Effector CD8-positive, alpha-beta T cell (primary cell): ENCODE data around the gene C10orf53.

Source experiments
- DNase-seq: peaks from one replicate; lab custom pipeline; 2025; lab: John Stamatoyannopoulos, UW

C10orf53 gene

DNA sequence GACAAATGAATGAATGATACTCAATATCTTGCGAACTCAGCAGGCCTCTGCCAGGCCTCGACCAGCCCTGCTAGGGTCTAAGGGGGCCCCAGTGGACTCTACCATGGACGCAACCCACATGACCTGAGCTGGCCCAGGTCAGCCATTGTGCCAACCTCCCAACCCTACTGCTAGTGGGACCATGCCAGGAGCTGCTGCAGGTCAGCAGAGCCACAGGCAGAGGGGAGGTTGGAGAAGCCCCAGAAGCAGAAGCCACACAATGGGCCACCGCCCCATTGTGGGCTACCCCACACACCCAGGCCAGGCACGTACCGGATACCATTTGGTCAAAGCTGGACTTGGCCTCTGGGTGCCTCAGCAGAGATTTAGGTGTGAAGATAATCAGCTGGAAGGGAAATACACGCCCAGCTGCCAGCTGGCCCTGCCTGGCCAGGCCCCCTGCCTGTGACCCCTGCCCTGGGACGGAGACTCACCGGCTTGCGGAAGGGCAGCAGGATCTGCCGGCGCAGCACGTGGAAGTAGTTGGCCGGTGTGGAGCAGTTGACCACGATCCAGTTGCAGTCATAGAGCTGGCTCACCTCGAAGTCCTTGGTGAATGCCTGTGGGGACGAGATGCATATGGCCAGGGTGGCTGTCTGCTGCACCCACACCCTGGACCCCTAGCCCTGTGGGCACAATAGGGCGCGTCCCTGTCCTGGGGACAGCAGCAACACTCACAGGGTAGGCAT, 58.2 kb downstream of the C10orf53 start:
- no peak for DNase-seq

DNA sequence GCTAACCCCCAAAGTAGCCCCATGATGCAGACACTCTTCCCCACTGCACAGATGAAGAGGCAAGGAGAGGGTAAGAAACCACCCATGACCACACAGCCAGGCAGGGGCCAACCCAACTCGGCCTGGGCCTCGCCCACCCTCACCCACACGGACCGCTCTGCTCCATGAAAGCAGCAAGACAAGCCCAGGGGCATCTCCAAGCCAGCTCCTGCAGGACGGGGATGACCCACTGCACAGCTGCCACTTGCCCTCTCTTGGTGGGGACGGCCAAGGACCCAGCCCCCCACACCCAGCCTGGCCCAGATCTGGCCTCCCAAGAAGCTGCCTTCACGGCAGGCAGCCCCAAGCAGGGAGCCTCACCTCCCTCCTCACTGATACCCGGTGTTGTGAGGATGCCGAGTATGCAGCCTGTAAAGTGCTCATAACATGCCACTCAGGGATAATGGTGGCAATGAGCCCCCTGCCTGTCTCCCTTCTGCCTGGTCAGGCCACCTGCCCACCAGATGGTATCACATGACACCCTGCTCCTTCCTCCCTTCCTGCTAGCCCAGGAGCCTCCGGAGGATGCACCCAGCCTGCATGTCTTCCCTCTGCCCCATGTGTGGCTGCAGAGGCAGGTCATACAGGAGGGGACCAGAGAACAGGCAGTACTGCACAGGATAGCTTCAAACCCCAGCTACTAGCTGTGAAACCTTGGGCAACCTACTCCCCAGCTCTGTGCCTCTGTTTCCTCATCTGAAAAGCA, 59.3 kb downstream of the C10orf53 start:
- no peak for DNase-seq

DNA sequence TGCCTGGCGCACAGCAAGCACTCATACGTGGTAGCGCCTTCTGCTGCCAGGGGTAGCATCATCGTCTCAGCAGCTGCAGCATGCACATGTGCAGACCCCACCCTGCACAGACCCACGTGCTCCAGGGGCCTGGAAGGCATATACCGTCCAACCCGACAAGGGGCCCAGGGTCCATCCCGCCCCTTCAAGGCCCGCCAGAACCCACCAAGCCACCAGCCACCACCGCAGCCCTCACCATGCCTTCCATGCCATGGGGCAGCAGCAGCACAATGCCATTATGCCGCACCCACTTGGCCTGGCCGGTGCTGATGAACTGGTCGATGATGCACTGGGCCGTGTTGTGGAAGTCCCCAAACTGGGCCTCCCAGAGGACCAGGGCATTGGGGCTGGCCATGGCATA, 60.0 kb downstream of the C10orf53 start:
- no peak for DNase-seq

DNA sequence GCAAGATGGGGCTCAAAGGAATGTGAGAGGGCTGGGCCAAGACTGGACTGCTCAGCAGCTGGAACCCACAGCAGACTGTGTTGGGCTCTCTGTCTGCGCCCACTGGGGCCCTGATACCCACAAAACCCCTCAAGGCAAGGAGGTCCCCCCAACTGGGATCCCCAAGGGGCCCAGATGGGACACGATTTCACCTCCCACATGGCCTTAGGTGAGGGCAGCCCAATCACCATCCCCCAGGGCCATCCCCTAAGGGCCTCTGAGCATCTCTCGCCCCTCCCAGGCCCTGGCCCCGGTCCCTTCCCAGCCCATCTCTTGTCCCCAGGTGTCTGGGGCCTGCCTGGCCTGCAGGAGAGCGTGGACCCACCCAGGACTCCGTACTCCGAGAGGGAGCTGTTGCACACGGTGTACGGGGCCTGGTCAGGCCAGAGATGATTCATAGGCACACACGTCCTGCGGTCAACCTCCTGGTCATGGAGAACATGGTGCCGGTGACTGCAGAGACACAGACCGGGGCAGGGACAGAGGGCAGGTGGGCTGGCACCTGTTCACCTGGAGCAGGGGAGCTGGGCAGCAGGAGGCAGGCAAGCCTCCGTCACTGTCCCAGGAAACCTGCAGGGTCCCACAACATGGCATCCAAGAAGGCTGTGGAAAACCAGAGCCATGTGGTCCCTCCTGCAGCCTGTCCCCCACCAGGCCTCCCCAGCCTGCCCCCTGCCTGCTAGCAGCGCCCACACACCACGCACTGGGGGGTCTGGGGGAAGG, 61.1 kb downstream of the C10orf53 start:
- DNase-seq = no peak

DNA sequence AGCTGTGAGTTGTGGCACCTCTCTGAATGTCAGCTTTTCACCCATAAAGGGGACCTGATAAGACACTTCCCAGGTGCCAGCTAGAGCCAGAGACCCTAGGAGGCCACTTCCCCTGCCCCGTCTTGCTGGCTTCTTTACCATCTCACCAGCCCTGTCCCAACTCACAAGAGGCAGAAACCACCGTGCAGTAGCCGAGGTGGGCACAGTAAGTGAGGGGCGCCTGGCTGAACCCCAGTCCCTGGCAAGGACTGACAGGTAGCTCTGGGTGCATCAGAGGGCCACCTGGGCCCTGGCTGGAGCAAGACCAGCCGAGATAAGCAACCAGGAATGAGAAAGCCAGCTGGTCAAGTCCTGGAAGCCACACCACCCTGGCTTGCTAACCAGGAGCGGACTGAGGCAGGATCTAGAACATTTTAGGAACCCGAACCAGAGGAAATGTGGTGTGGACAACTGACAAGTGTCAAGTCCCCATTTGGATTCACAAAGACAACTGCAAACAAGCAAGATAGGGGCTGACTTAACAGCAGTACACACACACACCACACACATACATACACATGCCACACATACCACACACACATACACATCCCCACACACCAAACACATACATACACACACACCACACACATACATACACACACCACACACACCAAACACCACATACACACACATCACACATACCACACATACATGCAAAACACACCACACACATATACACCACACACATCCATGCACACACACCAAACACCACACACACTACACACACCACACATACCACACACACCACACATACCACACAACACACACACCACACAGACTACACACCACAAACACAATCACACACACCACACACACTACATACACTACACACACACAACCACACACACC, 61.9 kb downstream of the C10orf53 start:
- no peak for DNase-seq

DNA sequence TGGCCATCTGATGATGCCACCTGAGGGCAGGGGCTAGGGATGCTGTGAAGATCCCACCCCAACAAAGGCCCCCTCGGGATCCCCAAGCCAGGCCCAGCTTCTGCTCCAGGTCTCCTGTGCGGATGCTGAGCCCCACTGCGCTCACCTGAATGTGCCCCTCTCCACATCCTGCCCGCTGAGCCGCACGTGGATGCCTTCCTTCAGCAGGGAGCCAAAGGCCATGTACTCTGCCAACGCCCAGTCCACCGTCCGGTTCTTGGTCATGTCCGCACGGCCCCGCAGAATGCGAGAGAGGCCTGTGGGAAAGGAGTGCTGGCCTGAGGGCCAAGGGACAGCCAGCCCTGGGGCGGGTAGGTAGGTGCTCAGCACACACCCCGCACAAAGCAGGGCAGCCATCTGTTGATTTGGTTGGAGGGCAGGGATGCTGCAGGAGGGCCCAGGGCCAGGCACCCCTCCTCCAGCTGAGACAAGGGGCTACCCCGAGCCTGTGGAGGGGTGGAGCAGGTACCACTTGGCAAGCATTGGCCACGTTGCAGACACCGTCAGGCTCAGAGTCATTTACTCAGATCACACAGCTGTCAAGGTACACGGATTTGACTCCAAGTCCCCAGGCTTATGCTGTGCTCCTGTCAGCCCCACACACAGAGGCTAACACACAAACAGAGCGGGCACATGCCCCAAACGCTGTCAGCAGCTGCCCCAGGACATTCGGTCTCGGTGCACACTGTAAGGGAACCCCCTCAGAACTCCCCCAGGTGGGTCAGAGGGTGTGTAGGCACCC, 63.4 kb downstream of the C10orf53 start:
- no peak for DNase-seq

DNA sequence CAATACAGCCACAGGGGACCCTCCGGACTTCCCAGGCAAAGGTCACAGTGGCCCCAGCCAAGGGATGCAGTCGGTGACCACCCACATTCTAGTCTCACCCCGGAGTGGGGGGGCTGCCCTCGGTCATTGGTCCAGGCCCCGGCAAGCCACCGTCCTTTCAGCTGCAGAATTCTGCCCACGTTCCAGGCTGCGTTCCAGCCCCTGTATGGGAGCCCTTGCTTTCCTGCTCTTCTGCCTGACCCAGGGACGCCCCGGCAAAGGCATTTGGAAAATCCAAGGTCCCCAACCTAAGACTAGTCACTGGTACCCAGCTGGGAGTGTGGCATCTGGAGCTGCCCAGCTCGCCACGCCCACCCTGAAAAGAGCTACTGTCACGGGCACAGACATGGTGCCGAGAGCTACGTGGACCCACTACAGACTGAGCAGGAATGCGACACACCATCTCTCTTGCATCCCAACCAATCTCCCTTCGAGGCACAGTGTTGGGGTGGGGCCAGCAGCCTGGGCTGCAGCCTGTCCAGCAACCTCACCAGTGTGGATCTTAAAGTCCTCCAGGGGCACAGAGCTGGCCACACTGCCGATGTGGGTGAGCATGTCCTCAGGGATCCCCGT, 64.1 kb downstream of the C10orf53 start:
- no peak for DNase-seq

DNA sequence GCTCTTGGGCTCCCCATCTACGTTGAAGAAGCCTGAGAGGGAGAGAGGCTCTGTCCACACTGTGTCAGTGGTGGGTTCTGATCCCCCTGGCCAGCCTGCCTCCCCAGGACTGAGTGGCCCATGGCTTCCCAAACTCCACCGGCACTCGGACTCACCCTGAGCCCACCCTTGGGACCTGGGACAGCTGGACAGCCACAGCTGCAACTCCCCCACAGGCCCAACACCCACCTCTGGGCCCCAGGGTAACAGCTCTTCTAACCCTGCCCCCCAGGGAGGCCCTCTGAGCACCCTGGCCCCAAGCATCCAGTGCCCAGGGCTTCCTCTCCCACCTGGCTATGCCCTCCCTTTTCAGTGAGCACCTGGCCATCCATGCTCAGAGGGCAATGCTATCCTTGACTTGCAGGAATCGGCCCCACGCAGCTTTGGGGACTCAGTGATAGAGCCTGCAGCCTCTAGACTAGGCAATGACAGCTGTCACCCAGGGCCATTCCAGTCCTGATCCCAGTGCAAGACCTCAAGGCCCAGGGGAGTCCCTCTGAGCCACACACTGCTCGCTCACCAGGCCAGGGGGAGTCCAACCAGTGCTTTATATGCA, 64.7 kb downstream of the C10orf53 start:
- no peak for DNase-seq

DNA sequence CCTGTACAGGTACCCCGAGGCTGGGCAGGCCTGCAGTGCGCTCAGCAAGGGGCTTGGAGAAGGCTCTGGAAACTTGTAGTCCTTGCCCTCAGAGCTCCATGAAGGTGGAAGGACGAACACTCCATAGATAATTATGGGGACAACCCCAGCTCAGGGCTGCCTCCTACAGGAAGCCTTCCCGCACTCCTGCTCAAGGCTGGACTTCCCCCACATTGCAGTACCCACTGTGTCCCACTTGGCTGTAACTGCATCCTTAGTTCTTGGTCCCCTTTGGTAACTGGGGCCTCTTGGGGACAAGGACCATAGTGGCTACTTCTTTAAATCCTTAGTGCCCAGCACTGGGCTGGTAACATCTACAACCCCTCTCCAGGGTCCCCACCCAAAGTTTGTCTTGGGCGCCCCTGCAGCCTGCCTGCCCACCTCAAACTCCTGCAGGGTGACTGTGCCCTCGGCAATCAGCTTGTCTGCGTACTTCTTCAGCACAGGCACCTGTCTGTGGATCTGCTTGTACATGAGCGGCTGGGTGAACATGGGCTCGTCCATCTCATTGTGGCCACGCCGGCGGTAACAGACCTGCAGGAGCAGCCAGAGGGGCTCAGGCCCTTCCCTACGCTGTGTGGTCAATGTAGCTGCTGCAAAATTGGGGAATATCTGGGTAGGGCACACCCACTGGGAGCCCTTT, 65.6 kb downstream of the C10orf53 start:
- no peak for DNase-seq

DNA sequence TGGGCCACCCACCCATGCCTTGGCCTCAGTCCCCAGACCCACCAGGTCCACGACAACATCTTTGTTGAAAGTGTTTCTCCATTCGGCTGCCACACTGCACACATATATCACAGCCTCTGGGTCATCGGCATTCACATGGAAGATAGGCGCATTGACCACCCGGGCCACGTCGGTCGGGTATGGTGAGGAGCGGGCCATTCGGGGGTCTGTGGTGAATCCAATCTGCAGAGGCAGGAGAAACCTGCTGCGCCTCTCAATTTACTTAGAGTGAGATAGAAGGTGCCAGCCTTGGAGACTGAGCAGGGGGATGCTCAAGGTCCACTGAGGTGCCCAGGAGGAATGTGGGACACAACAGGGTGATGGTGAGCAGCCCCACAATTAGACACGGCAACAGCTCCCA, 66.3 kb downstream of the C10orf53 start:
- no peak for DNase-seq

DNA sequence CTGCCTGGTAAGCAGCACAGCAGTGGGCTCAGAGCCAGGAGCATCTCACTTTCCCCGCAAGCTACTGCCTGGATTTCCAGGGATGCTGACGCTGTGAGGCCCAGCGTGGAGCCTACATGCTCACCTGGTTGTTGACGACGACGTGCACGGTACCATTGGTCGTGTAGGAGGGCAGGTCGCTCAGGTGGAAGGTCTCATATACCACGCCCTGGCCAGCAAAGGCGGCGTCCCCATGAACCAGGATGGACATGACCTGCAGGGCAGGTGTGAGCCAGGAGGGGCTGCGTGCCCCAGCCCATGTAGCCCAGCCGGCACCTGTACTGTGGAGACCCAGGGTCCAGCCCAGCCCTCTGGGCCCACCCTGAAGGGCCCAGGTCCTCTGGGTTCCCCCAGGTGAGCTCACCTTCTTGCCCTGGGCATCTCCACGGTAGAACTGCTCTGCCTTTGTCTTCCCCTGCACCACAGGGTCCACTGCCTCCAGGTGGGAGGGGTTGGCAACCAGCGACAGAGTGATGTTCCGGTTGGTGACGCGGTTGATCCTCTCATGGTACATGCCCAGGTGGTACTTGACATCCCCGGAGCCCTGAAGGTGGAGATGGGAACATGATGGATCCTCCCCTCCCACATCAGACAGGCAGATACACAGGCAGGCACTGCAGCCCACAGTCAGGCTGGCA, 67.3 kb downstream of the C10orf53 start:
- DNase-seq = no peak
